Measurements from ENCODE around the gene NT5DC4.

- no peak; the same call in 1 of the 2 replicates for TF ChIP-seq CTCF (IDR thresholded peaks at IDR 0.05)
- TF ChIP-seq POLR2AphosphoS5 (IDR thresholded peaks at IDR 0.05; ENCODE audit: low read depth, low read length) = no peak
Measured at GRCh38 chr2:112685271-112685884, 35.4 kb upstream of the NT5DC4 start.

Measured in Panc1 (cell line).